ENCODE measurements around the gene FBLN5.

DNA sequence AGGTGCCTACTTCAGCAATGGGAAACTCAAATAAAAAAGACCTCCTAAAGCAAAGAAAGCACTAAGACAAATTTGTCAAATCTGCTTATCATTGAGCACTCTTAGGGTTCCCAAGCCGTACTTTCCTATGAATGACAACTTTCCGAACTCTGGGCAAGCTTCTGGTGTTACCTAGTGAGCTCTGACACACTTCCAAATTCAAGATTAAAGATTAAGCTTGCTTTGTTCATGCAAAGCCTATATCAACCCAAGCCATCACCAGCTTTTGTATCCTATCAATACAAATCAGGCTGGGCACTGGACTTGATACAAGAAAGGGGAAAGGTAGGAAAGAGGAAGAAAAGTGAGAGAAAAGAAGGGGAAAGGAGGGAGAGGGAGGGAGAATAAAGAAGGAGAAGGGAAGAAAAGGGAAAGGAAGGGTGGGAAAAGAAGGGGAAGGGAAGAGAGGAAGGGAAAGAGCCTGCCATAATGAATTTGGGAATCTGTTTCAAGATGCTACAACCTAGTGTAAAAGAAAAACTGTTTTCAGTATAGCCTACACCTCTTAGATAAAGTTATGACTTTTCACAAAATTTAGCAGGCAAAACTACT lies 23.8 kb upstream of the FBLN5 start:
- TF ChIP-seq CTCF (IDR thresholded peaks at IDR 0.05; ENCODE audit: low read depth, low read length) (no peak), EZH2phosphoT487 (IDR thresholded peaks at IDR 0.05; ENCODE audit: low read depth) (no peak)
